IPS-11a (cell line): ENCODE data around the gene LSM2.

Experiments
- H3K4me3 ChIP-seq: one replicate; pipeline ENCODE4 v1.5.1; 2013; ENCODE audit warnings: low read depth, low read length, control low read depth

LSM2 gene

GRCh38 chr6:31752739-31753319 lies 53.9 kb downstream of the LSM2 start:
- no peak overlapping the region for H3K4me3 ChIP-seq

- H3K4me3 ChIP-seq, result no peak overlapping the region
Observed at GRCh38 chr6:31750411-31751022, 56.2 kb downstream of the LSM2 start.

GRCh38 chr6:31749301-31750036 lies 57.3 kb downstream of the LSM2 start:
- H3K4me3 ChIP-seq, result no peak overlapping the region
